Peyer's patch (tissue), 4 donors: ENCODE results near the gene ASCL2.

Experiments
- POLR2A ChIP-seq, 2 donors: fragments of 450-650 bp; IDR thresholded peaks; one replicate each; pipeline ENCODE4 v1.5.1; 2017; ENCODE audit warnings: antibody characterized with exemption in 2 of 2, mild to moderate bottlenecking in 2 of 2, moderate library complexity in 2 of 2
- TF ChIP-seq, protein P1 (sequence below), 6 experiments: fragments of 450-650 bp in 4 of 6; fragments of 200-600 bp in 2 of 6; sonication (generic) in 1 of 6; IDR thresholded peaks; one replicate each; pipeline ENCODE4 v1.5.1; 2017 to 2019; ENCODE audit warnings: antibody characterized with exemption in 6 of 6, mild to moderate bottlenecking in 3 of 6, moderate library complexity in 1 of 6

DNA sequence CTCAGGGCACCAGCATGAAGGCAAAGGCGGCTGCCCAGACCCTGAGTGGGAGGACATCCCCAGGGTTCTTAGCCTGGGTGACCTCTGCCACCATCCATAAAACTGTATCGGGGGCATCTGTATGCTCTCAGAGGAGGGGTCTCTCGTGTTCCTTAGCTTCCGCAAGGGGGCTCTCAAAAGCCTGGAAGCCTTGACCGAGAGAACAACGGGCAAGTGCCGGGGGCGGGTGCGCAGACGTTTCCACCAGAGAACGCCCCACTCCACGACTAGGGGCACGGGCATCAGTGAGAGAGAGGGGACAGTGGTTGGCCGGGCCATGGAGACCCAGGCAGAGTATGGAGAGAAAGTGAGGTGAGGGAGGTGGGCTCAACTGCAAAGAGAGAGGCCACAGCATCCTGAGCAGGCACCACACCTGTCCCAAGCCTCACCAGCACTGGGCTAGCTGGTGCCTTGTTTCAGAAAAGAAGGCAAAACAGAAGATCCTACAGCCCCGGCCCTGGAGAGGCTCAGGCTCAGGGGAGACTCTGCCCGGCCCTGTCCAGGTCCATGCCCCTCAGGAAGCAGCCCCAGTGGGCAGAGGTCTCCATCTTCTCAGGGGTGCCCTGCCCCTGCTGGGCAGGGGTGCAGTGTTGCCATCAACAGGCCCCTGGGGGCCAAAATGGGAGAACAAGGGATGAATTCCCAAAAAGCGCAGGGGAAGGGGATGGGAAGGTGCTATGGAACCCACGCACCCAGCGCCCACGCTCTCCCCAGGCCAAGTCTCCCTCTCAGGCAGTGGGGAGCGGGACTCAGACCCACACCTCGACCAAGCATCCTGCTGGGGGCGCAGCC lies 37.3 kb upstream of the ASCL2 start:
- TF ChIP-seq, protein P1, sequence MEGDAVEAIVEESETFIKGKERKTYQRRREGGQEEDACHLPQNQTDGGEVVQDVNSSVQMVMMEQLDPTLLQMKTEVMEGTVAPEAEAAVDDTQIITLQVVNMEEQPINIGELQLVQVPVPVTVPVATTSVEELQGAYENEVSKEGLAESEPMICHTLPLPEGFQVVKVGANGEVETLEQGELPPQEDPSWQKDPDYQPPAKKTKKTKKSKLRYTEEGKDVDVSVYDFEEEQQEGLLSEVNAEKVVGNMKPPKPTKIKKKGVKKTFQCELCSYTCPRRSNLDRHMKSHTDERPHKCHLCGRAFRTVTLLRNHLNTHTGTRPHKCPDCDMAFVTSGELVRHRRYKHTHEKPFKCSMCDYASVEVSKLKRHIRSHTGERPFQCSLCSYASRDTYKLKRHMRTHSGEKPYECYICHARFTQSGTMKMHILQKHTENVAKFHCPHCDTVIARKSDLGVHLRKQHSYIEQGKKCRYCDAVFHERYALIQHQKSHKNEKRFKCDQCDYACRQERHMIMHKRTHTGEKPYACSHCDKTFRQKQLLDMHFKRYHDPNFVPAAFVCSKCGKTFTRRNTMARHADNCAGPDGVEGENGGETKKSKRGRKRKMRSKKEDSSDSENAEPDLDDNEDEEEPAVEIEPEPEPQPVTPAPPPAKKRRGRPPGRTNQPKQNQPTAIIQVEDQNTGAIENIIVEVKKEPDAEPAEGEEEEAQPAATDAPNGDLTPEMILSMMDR (IDR thresholded peaks at IDR 0.05), result no peak
- TF ChIP-seq POLR2A (IDR thresholded peaks at IDR 0.05), result no peak
